Smooth muscle cell of the brain vasculature (primary cell): ENCODE data around the gene OR2AT4.
"Not testable (repeated sequence)": the region's sequence is repeated elsewhere in the genome, so short reads cannot be mapped to it uniquely, and the experiment has no call there.

Source experiments
- DNase-seq: peaks from one replicate; pipeline ENCODE4 v3.0.0-alpha.2; 2012; ENCODE audit warnings: low read depth, low spot score

Gene OR2AT4

GRCh38 chr11:75103380-75104026, 6.8 kb upstream of the OR2AT4 start:
- no peak for DNase-seq

GRCh38 chr11:75101424-75102128, 4.9 kb upstream of the OR2AT4 start:
- DNase-seq = no peak

DNA sequence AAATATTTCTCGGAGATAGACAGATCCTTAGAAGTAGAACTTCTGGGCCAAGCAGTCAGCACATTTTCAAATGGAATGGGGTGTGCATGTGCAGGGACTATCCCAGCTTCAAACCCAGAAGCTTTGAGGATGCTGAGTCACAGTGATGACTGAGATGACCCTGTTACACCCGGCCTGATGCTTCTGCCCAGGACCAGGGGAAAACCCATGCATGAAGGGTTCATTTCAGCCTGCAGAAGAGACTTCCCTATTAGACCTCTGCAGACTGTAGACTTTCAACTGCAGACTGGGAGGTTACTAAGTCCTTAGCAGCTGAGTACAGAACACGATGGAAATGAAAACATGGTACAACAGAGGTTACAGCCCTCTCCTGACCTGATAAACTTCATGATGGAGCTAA, 3.6 kb upstream of the OR2AT4 start:
- DNase-seq = no peak

- no peak for DNase-seq
These were observed 3.0 kb upstream of the OR2AT4 start for GRCh38 chr11:75099635-75100034.

DNA sequence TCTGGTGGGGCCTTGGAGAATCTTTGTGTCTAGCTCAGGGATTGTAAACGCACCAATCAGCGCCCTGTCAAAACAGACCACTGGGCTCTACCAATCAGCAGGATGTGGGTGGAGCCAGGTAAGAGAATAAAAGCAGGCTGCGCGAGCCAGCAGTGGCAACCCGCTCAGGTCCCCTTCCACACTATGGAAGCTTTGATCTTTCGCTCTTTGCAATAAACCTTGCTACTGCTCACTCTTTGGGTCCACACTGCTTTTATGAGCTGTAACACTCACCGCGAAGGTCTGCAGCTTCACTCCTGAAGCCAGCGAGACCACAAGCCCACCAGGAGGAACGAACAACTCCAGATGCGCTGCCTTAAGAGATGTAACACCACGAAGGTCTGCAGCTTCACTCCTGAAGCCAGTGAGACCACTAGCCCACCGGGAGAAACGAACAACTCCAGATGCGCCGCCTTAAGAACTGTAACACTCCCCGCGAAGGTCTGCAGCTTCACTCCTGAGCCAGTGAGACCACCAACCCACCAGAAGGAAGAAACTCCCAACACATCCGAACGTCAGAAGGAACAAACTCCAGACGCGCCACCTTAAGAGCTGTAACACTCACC, 2.3 kb upstream of the OR2AT4 start:
- DNase-seq = not testable (repeated sequence)

DNA sequence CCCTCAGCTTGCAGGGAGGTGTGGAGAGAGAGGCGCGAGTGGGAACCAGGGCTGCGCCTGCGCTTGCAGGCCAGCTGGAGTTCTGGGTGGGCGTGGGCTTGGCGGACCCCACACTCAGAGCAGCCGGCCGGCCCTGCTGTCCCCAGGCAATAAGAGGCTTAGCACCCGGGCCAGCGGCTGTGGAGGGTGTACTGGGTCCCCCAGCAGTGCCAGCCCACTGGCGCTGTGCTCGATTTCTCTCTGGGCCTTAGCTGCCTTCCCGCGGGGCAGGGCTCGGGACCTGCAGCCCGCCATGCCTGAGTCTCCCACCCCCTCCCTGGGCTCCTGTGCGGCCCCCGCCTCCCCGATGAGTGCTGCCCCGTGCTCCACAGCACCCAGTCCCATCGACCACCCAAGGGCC, 1.5 kb upstream of the OR2AT4 start:
- not testable (repeated sequence) for DNase-seq

DNA sequence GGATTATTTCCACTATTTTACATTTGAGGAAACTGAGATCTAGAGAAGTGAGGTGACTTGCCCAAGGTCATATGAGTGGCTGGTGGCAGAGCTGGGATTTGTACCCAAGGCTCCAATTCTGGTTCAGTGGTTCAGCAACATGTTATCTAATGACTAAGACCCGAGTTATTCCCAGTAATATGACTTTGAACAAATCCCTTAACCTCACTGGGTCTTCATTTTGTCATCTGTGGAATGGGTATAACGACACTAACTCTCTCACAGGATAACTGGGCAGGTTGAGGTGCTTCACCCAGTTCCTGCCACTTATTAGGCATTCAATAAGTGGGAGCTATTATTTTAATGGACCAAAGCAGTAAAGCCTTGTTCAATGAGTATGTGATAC, 489 bp upstream of the OR2AT4 start:
- no peak for DNase-seq

DNA sequence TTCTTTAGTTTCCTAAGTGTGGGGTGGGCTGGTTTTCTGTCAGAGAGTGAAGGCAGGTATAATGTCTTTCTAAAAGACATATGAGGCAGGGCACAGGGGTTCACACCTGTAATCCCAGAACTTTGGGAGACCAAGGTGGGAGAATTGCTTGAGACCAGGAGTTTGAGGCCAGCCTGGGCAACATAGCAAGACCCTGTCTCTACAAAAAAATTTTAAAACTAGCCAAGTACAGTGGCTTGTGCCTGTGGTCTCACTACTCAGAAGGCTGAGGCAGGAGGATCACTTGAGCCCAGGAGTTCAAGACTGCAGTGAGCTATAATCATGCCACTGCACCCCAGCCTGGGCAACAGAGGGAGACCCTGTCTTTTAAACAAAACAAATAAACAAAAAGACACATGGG, 2.3 kb downstream of the OR2AT4 start:
- DNase-seq = not testable (repeated sequence)

GRCh38 chr11:75090671-75091177, 6.0 kb downstream of the OR2AT4 start:
- DNase-seq = no peak

GRCh38 chr11:75087319-75088305, 9.1 kb downstream of the OR2AT4 start:
- DNase-seq = no peak

GRCh38 chr11:75084883-75085282, 11.8 kb downstream of the OR2AT4 start:
- no peak for DNase-seq

GRCh38 chr11:75083217-75083605, 13.5 kb downstream of the OR2AT4 start:
- no peak for DNase-seq

DNA sequence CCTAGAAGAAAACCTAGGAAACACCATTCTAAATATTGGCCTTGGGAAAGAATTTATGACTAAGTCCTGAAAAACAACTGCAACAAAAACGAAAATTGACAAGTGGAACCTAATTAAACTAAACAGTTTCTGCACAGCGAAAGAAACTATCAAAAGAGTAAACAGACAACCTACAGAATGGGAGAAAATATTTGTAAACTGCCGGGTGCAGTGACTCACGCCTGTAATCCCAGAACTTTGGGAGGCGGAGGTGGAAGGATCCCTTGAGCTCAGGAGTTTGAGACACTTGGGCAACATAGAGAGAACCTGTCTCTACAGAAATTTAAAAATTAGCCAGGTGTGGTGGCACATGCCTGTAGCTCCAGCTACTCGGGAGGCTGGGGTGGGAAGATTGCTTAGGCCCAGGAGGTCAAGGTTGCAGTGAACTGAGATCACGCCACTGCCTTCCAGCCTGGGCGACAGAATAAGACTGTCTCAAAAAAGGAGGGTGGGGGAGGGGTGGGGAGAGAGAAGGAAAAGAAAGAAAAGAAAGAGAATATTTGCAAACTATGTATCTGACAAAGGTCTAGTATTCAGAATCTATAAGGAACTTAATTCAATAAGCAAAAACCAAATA, 14.0 kb downstream of the OR2AT4 start:
- DNase-seq = no peak

GRCh38 chr11:75079546-75079945, 17.1 kb downstream of the OR2AT4 start:
- no peak for DNase-seq

DNA sequence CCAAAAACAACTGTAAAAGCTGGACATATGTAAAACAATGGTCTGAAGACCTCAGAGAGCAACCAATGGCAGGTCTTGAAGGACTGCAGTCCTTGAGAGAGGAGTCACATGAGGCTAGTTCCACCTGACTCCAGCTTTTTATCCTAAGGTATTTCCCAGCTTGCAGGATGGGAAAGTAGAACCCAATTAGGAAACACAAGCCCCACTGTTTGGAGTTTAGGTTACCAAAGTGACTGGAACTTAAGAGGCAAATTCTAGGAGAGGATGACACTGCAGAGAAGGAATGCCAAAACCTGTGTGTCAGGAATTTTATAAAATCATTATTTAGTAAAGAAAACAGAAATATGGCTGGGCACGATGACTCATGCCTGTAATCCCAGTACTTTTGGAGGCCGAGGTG, 18.4 kb downstream of the OR2AT4 start:
- DNase-seq = no peak

DNA sequence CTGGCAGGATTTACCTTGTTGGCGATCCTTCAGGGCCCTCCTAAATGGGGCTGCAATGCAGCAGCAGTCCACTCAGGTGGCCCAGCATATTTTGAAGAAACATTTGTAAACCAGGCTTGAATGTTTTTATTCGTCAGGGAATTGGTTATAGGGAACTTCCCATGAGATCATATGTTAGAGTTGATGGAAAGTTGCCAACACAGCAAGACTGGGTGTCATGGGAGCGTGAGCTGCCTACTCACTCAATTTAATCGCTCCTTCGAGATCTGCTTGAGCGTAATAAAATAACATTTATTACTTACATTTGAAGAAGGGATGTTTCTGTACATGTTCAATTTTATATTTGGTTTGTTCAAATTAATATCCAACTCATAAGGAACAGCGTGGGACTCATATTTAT, 19.4 kb downstream of the OR2AT4 start:
- DNase-seq = no peak

GRCh38 chr11:75076671-75077070, 20.0 kb downstream of the OR2AT4 start:
- no peak for DNase-seq

GRCh38 chr11:75073459-75074190, 23.1 kb downstream of the OR2AT4 start:
- no peak for DNase-seq

DNA sequence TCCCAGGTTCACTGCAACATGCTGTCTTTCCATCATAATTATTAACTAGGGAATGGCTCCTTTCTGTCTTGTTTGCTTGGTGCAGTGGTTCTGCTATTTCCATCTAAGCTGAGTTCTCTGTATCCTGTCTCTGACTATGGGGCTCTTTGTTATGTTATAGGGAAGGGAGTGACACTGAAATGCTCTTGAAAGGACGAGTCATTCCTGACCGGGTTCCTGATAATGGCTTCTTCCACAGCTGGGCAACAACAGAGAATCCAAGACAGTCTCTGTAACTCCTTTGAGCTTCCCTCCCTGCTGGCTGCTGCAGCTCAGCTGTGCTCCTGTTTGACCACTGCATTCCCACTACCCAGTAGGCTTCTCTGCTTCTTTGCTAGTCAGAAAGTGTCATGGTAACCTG, 24.1 kb downstream of the OR2AT4 start:
- no peak for DNase-seq

DNA sequence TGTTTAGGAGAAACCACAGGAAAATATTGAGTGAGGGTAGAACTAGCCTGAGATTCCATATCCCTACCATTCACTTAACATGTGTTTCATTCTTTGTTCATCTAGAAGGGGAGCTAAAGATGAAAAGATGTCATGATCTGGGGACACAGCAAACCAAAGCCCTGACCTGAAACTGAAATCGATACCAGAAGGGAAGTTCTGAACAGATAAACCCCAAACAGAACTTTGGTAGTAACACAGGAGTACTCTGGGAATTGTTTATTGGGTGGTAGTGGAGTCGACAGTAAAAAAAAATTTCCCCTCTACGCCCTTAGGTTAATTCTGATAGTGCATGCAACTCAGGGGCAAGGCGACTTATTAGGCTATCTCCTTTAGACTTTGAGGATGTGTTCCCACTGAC, 27.2 kb downstream of the OR2AT4 start:
- DNase-seq = no peak

GRCh38 chr11:75068993-75069392, 27.7 kb downstream of the OR2AT4 start:
- no peak for DNase-seq
